Naive thymus-derived CD8-positive, alpha-beta T cell (primary cell): ENCODE results near the gene THSD4. TPM values are rescaled to one million over a fixed set of nuclear protein-coding genes. Genes with fewer than 3 reads are reported as not detected.

Source experiments
- ATAC-seq, 2 donors: fragments of 150-1000 bp; cut with Tn5 transposase in 1 of 2; sonication (Bioruptor Pico), chemical (Tn5 transposase) in 1 of 2; 1 replicate in 1 of 2; 2 replicates in 1 of 2; pipeline ENCODE4 v1.10.0; 2021; ENCODE audit warnings: mild to moderate bottlenecking in 2 of 2, moderate library complexity in 2 of 2
- POLR2A ChIA-PET: fragments of 350-600 bp; sonication (Branson Sonifier 250); formaldehyde crosslinking; loops from one replicate; lab custom pipeline; 2021; ENCODE audit warnings: antibody characterized with exemption; lab: Charles Lee
- DNase-seq, 10 donors: peaks; one replicate each; pipeline versions ENCODE4 v3.0.0 to v3.0.0-alpha.2; 2020 to 2022
- H3K27ac Mint-ChIP-seq, 10 donors: one replicate each; pipeline ENCODE4 v1.8.0; 2020 to 2022; ENCODE audit warnings: mild to moderate bottlenecking in 10 of 10, mixed read lengths in 10 of 10, moderate library complexity in 4 of 10, inconsistent platforms in 1 of 10
- H3K27me3 Mint-ChIP-seq, 5 donors: one replicate each; pipeline ENCODE4 v1.8.0; 2021 to 2022; ENCODE audit warnings: mixed read lengths in 5 of 5
- H3K36me3 Mint-ChIP-seq, 3 donors: one replicate each; pipeline ENCODE4 v1.8.0; 2020 to 2022; ENCODE audit warnings: mixed read lengths in 3 of 3, mild to moderate bottlenecking in 2 of 3, inconsistent platforms in 1 of 3
- H3K4me1 Mint-ChIP-seq, 4 donors: one replicate each; pipeline ENCODE4 v1.8.0; 2021 to 2022; ENCODE audit warnings: mixed read lengths in 4 of 4
- H3K4me3 Mint-ChIP-seq, 10 donors: one replicate each; pipeline ENCODE4 v1.8.0; 2020 to 2022; ENCODE audit warnings: mild to moderate bottlenecking in 10 of 10, mixed read lengths in 10 of 10, moderate library complexity in 6 of 10, inconsistent platforms in 1 of 10
- H3K9me3 Mint-ChIP-seq, 9 donors: one replicate each; pipeline ENCODE4 v1.8.0; 2020 to 2022; ENCODE audit warnings: mixed read lengths in 9 of 9, mild to moderate bottlenecking in 3 of 9, inconsistent platforms in 1 of 9, moderate library complexity in 1 of 9
- polyA plus RNA-seq, 3 donors: library from polyadenylated mRNA; unstranded; fragments of 300-500 nt; fragmentation: Illumina TruSeq; gene quantifications; one replicate each; pipeline ENCODE4 v1.2.3, GENCODE V29; 2021
- total RNA-seq, 8 experiments: library from RNA in 2 of 8; stranded (reverse) in 2 of 8; gene quantifications; one replicate each; pipeline ENCODE4 v1.2.3 and lab custom pipeline; 2021 to 2026

THSD4 gene
- total and polyA plus RNA-seq, 5 experiments from 2014 or later = not detected

GRCh38 chr15:71800190-71800589 is 684.9 kb downstream of the THSD4 start:
- Mint-ChIP-seq H3K27ac (no peak overlapping the region), H3K4me1 (peaks cover 0 to 2% (median under 1%) of the 10 kb centered on the region in 4 donors), H3K4me3 (no peak overlapping the region), H3K36me3 (no peaks in the 10 kb centered on the region), H3K9me3 (peaks cover 0 to 2% (median 0%) of the 10 kb centered on the region in 9 donors), H3K27me3 (peaks cover 11 to 40% (median 25%) of the 10 kb centered on the region in 5 donors)
- POLR2A ChIA-PET = no interaction called here
- DNase-seq = no peak
- ATAC-seq = no peak

- POLR2A ChIA-PET = no interaction called here
- peak in 2 of 10 donors; percentile 8 to 9 for DNase-seq
Measured at GRCh38 chr15:71800835-71801745, 685.8 kb downstream of the THSD4 start.

GRCh38 chr15:71801935-71802655 is 686.8 kb downstream of the THSD4 start:
- no peak for ATAC-seq
- H3K4me1 Mint-ChIP-seq = peaks cover 0 to 3% (median under 1%) of the 10 kb centered on the region in 4 donors
- POLR2A ChIA-PET = no interaction called here
- H3K27me3 Mint-ChIP-seq = peaks cover 11 to 40% (median 28%) of the 10 kb centered on the region in 5 donors
- no peak overlapping the region for H3K4me3 Mint-ChIP-seq
- no peak overlapping the region for H3K27ac Mint-ChIP-seq
- no peak for DNase-seq
- H3K9me3 Mint-ChIP-seq = peaks cover 0 to 2% (median 0%) of the 10 kb centered on the region in 9 donors
- H3K36me3 Mint-ChIP-seq = no peaks in the 10 kb centered on the region

More at GRCh38 chr15:71800835-71801745, 685.8 kb downstream of the THSD4 start:
- Mint-ChIP-seq H3K4me1 (peaks cover 0 to 3% (median under 1%) of the 10 kb centered on the region in 4 donors), H3K9me3 (peaks cover 0 to 2% (median 0%) of the 10 kb centered on the region in 9 donors), H3K27me3 (peaks cover 11 to 40% (median 28%) of the 10 kb centered on the region in 5 donors), H3K27ac (no peak overlapping the region), H3K36me3 (no peaks in the 10 kb centered on the region), H3K4me3 (no peak overlapping the region)
- ATAC-seq = no peak

GRCh38 chr15:71802770-71803169 is 687.5 kb downstream of the THSD4 start:
- DNase-seq = peak in 1 of 10 donors; percentile 3
- H3K4me3 Mint-ChIP-seq = no peak overlapping the region

GRCh38 chr15:71804226-71804625 is 689.0 kb downstream of the THSD4 start:
- DNase-seq (no peak), ATAC-seq (no peak)
- Mint-ChIP-seq H3K9me3 (peaks cover 0 to 2% (median 0%) of the 10 kb centered on the region in 9 donors), H3K4me1 (peaks cover 0 to 3% (median under 1%) of the 10 kb centered on the region in 4 donors), H3K27ac (no peak overlapping the region), H3K4me3 (no peak overlapping the region), H3K27me3 (peaks cover 11 to 32% (median 25%) of the 10 kb centered on the region in 5 donors), H3K36me3 (no peaks in the 10 kb centered on the region)
- POLR2A ChIA-PET = no interaction called here

More at GRCh38 chr15:71802770-71803169, 687.5 kb downstream of the THSD4 start:
- Mint-ChIP-seq H3K9me3 (peaks cover 0 to 2% (median 0%) of the 10 kb centered on the region in 9 donors), H3K27ac (no peak overlapping the region), H3K36me3 (no peaks in the 10 kb centered on the region), H3K4me1 (peaks cover 0 to 3% (median under 1%) of the 10 kb centered on the region in 4 donors), H3K27me3 (peaks cover 11 to 40% (median 28%) of the 10 kb centered on the region in 5 donors)
- no peak for ATAC-seq
- POLR2A ChIA-PET = no interaction called here

- POLR2A ChIA-PET = no interaction called here
- Mint-ChIP-seq H3K27ac (peak overlapping the region in 1 of 10 donors; percentile 48), H3K36me3 (no peaks in the 10 kb centered on the region), H3K4me1 (peaks cover 0 to 3% (median under 1%) of the 10 kb centered on the region in 4 donors), H3K27me3 (peaks cover 11 to 28% (median 25%) of the 10 kb centered on the region in 5 donors), H3K9me3 (peaks cover 0 to 2% (median 0%) of the 10 kb centered on the region in 9 donors), H3K4me3 (peak overlapping the region in 1 of 10 donors; percentile 13)
- DNase-seq (no peak), ATAC-seq (no peak)
Measured at GRCh38 chr15:71804695-71805470, 689.6 kb downstream of the THSD4 start.

GRCh38 chr15:71806452-71806931 is 691.2 kb downstream of the THSD4 start:
- DNase-seq (no peak), ATAC-seq (no peak)
- H3K27me3 Mint-ChIP-seq = peaks cover 0 to 15% (median 14%) of the 10 kb centered on the region in 5 donors
- H3K9me3 Mint-ChIP-seq = no peaks in the 10 kb centered on the region
- H3K27ac Mint-ChIP-seq = no peak overlapping the region
- peaks cover 0 to 3% (median under 1%) of the 10 kb centered on the region in 4 donors for H3K4me1 Mint-ChIP-seq
- POLR2A ChIA-PET = no interaction called here
- no peaks in the 10 kb centered on the region for H3K36me3 Mint-ChIP-seq
- no peak overlapping the region for H3K4me3 Mint-ChIP-seq

GRCh38 chr15:71807125-71807629 is 691.9 kb downstream of the THSD4 start:
- H3K4me3 Mint-ChIP-seq = no peak overlapping the region
- POLR2A ChIA-PET = no interaction called here
- no peaks in the 10 kb centered on the region for H3K9me3 Mint-ChIP-seq
- H3K4me1 Mint-ChIP-seq = peaks cover 0 to 3% (median under 1%) of the 10 kb centered on the region in 4 donors
- no peak overlapping the region for H3K27ac Mint-ChIP-seq
- ATAC-seq (no peak), DNase-seq (no peak)
- H3K36me3 Mint-ChIP-seq = no peaks in the 10 kb centered on the region
- peaks cover 0 to 10% (median 8%) of the 10 kb centered on the region in 5 donors for H3K27me3 Mint-ChIP-seq

GRCh38 chr15:71807691-71808091 is 692.4 kb downstream of the THSD4 start:
- Mint-ChIP-seq H3K9me3 (no peaks in the 10 kb centered on the region), H3K27me3 (peaks cover 0 to 5% (median 3%) of the 10 kb centered on the region in 5 donors), H3K4me3 (no peak overlapping the region), H3K36me3 (no peaks in the 10 kb centered on the region), H3K27ac (no peak overlapping the region), H3K4me1 (peaks cover 0 to 2% (median under 1%) of the 10 kb centered on the region in 4 donors)
- DNase-seq = no peak
- no peak for ATAC-seq
- POLR2A ChIA-PET = no interaction called here

- POLR2A ChIA-PET = no interaction called here
- H3K36me3 Mint-ChIP-seq = no peaks in the 10 kb centered on the region
- H3K4me1 Mint-ChIP-seq = peaks cover 0 to 2% (median under 1%) of the 10 kb centered on the region in 4 donors
- no peak overlapping the region for H3K4me3 Mint-ChIP-seq
- DNase-seq = no peak
- H3K27ac Mint-ChIP-seq = no peak overlapping the region
- no peak for ATAC-seq
- no peaks in the 10 kb centered on the region for H3K9me3 Mint-ChIP-seq
- peaks cover 0 to 5% (median 0%) of the 10 kb centered on the region in 5 donors for H3K27me3 Mint-ChIP-seq
Measured at GRCh38 chr15:71808311-71809020, 693.2 kb downstream of the THSD4 start.

- Mint-ChIP-seq H3K36me3 (no peaks in the 10 kb centered on the region), H3K27ac (no peak overlapping the region), H3K27me3 (peaks cover 0 to 5% (median 0%) of the 10 kb centered on the region in 5 donors), H3K9me3 (no peaks in the 10 kb centered on the region), H3K4me3 (no peak overlapping the region), H3K4me1 (peaks cover 0 to 3% (median under 1%) of the 10 kb centered on the region in 4 donors)
- DNase-seq (no peak), ATAC-seq (no peak)
- POLR2A ChIA-PET = no interaction called here
Measured at GRCh38 chr15:71809346-71809745, 694.1 kb downstream of the THSD4 start.
